ENCODE measurements around the gene SLC25A13. TPM values are rescaled to one million over a fixed set of nuclear protein-coding genes. Genes with fewer than 3 reads are reported as not detected.
A peak's percentile ranks its signal among the peaks of the same experiment; 100 is the strongest.

Gene SLC25A13
- total and polyA plus RNA-seq, 9 of the 15 experiments (the other 6 are each of a cell fraction or from before 2014, with no cell fraction given): 21.4 to 80.2 (median 58.7) TPM

GRCh38 chr7:96181174-96181573 is 140.7 kb downstream of the SLC25A13 start:
- ATAC-seq: no peak
- H3K4me1 ChIP-seq (replicated peaks in 1 of 2; ENCODE audit: control insufficient read depth in 2 of 2, insufficient read depth in 2 of 2, low read length in 2 of 2): no peaks in the 10 kb centered on the region; a peak in 1 of 5 replicates
- CTCF ChIA-PET (ENCODE audit: low intra/inter-chr PET ratio): no interaction called here

DNA sequence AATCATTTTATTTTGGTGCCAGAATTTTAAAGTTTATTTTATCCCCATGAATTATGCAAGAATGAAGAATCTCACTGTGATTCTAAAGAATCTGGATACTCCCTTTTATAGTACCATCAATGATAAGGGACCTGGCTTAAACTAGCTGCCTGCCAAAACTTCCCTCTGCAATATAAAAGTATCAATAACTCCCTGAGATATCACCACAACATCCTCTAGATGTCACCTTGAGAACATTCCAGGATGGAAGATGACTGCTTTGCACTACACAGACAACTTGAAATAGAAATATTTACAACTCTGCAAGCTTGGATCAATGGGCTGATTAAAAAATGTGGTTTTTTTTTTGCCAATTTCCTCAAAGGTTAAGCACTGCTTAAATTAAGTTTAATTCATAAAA is 142.1 kb downstream of the SLC25A13 start:
- no peak for FAIRE-seq
- POLR2A ChIA-PET: no interaction called here
- TF ChIP-seq RAD21 (CRISPR knock-in tag; conservative IDR thresholded peaks at IDR 0.05 in 1 of 2, IDR thresholded peaks at IDR 0.05 in 1 of 2) (peak in 1 of 2 experiments; percentile 30; a peak in 1 of 4 replicates), DACH1 (IDR thresholded peaks at IDR 0.05; ENCODE audit: partially characterized antibody) (no peak)
- TF ChIP-seq, protein P1, sequence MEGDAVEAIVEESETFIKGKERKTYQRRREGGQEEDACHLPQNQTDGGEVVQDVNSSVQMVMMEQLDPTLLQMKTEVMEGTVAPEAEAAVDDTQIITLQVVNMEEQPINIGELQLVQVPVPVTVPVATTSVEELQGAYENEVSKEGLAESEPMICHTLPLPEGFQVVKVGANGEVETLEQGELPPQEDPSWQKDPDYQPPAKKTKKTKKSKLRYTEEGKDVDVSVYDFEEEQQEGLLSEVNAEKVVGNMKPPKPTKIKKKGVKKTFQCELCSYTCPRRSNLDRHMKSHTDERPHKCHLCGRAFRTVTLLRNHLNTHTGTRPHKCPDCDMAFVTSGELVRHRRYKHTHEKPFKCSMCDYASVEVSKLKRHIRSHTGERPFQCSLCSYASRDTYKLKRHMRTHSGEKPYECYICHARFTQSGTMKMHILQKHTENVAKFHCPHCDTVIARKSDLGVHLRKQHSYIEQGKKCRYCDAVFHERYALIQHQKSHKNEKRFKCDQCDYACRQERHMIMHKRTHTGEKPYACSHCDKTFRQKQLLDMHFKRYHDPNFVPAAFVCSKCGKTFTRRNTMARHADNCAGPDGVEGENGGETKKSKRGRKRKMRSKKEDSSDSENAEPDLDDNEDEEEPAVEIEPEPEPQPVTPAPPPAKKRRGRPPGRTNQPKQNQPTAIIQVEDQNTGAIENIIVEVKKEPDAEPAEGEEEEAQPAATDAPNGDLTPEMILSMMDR (IDR thresholded peaks at IDR 0.05 in 2 of 3, conservative IDR thresholded peaks at IDR 0.05 in 1 of 3; ENCODE audit: insufficient read depth in 2 of 3, low read depth in 1 of 3, low read length in 3 of 3): peak in 1 of 3 experiments; percentile 28; a peak in 1 of 6 replicates
- no peak for DNase-seq (ENCODE audit: extremely low read depth in 1 of 4, low spot score in 3 of 4)
- no peak overlapping the region for H3K9ac ChIP-seq (ENCODE audit: insufficient read depth in 1 of 2, low read depth in 2 of 2, low read length in 2 of 2)
- CTCF ChIA-PET (ENCODE audit: low intra/inter-chr PET ratio): no interaction called here
- no peaks in the 10 kb centered on the region for H3K9me3 ChIP-seq (replicated peaks; ENCODE audit: control insufficient read depth, insufficient read depth, low read depth, low read length)
- no peak overlapping the region for H2AFZ ChIP-seq (ENCODE audit: low read depth, low read length)
- no peaks in the 10 kb centered on the region for H3K79me2 ChIP-seq (ENCODE audit: control insufficient read depth, insufficient read depth, low read length)
- no peak overlapping the region for H3K4me2 ChIP-seq (ENCODE audit: insufficient read depth, low read length)
- H4K20me1 ChIP-seq (replicated peaks; ENCODE audit: control insufficient read depth, insufficient read depth, low read length): no peaks in the 10 kb centered on the region
- H3K4me3 ChIP-seq: no peak overlapping the region
- peaks cover 63% of the 10 kb centered on the region; the same call in 2 of the 3 replicates for H3K36me3 ChIP-seq (ENCODE audit: control insufficient read depth, insufficient read depth, low read length)
- no peaks in the 10 kb centered on the region for H3K9me1 ChIP-seq (ENCODE audit: control insufficient read depth, insufficient read depth, low read length)
- in situ Hi-C loops (cut with MboI) (no loop called here), intact Hi-C loops (cut with micrococcal nuclease) (no loop called here)
- no peaks in the 10 kb centered on the region for H3K27me3 ChIP-seq (ENCODE audit: control insufficient read depth in 2 of 2, insufficient read depth in 2 of 2, low read length in 2 of 2)
- no peaks in the 10 kb centered on the region; a peak in 1 of 5 replicates for H3K4me1 ChIP-seq (replicated peaks in 1 of 2; ENCODE audit: control insufficient read depth in 2 of 2, insufficient read depth in 2 of 2, low read length in 2 of 2)
- BruUV-seq (replicated peaks): no TSS peak
- H3K27ac ChIP-seq (ENCODE audit: extremely low read depth, low read depth, low read length): no peak overlapping the region
- peak; percentile 34; the same call in 1 of the 3 replicates for ATAC-seq

More at GRCh38 chr7:96181174-96181573, 140.7 kb downstream of the SLC25A13 start:
- FAIRE-seq: no peak
- TF ChIP-seq FOXA3 (CRISPR knock-in tag; conservative IDR thresholded peaks at IDR 0.05 in 1 of 2, IDR thresholded peaks at IDR 0.05 in 1 of 2): no peak
- TF ChIP-seq ZNF778 (CRISPR knock-in tag; IDR thresholded peaks at IDR 0.05): no peak
- no peak for TF ChIP-seq SOX6 (IDR thresholded peaks at IDR 0.05)
- no peak for TF ChIP-seq NFYB (IDR thresholded peaks at IDR 0.05; ENCODE audit: extremely low read depth, insufficient read length)
- no peak for TF ChIP-seq FOXP1 (CRISPR knock-in tag; IDR thresholded peaks at IDR 0.05)
- TF ChIP-seq CHD4 (IDR thresholded peaks at IDR 0.05; ENCODE audit: insufficient read depth, insufficient replicate concordance, low read depth, low read length, poor library complexity, severe bottlenecking): no peak
- no peak for TF ChIP-seq HDAC8 (tag; IDR thresholded peaks at IDR 0.05)
- TF ChIP-seq LEF1 (IDR thresholded peaks at IDR 0.05): no peak
- TF ChIP-seq MCM3 (IDR thresholded peaks at IDR 0.05): no peak
- no peak for TF ChIP-seq ZNF121 (CRISPR knock-in tag; conservative IDR thresholded peaks at IDR 0.05)
- TF ChIP-seq LCOR (CRISPR knock-in tag; IDR thresholded peaks at IDR 0.05): no peak
- no peak for TF ChIP-seq NFE2L1 (tag; IDR thresholded peaks at IDR 0.05; ENCODE audit: borderline replicate concordance, low read depth)
- TF ChIP-seq ZNF696 (CRISPR knock-in tag; conservative IDR thresholded peaks at IDR 0.05): no peak
- TF ChIP-seq SMARCE1 (IDR thresholded peaks at IDR 0.05): no peak
- no peak for TF ChIP-seq ILK (tag; IDR thresholded peaks at IDR 0.05; ENCODE audit: borderline replicate concordance, low read depth)
- intact Hi-C loops (cut with micrococcal nuclease) (no loop called here), in situ Hi-C loops (cut with MboI) (no loop called here)
- H3K27me3 ChIP-seq (ENCODE audit: control insufficient read depth in 2 of 2, insufficient read depth in 2 of 2, low read length in 2 of 2): no peaks in the 10 kb centered on the region
- no peak overlapping the region for H2AFZ ChIP-seq (ENCODE audit: low read depth, low read length)
- no peak overlapping the region for H3K4me3 ChIP-seq
- peaks cover 58% of the 10 kb centered on the region; the same call in 2 of the 3 replicates for H3K36me3 ChIP-seq (ENCODE audit: control insufficient read depth, insufficient read depth, low read length)
- no peak overlapping the region for H3K4me2 ChIP-seq (ENCODE audit: insufficient read depth, low read length)
- DNase-seq (ENCODE audit: extremely low read depth in 1 of 4, low spot score in 3 of 4): no peak
- H3K9me1 ChIP-seq (ENCODE audit: control insufficient read depth, insufficient read depth, low read length): no peaks in the 10 kb centered on the region
- 87% methylated on average over 3 of the region's 3 CpGs for WGBS (ENCODE audit: insufficient coverage, low coverage, missing lambda C conversion rate)
- no peaks in the 10 kb centered on the region for H3K9me3 ChIP-seq (replicated peaks; ENCODE audit: control insufficient read depth, insufficient read depth, low read depth, low read length)
- H3K9ac ChIP-seq (ENCODE audit: insufficient read depth in 1 of 2, low read depth in 2 of 2, low read length in 2 of 2): no peak overlapping the region
- POLR2A ChIA-PET: no interaction called here
- BruUV-seq (replicated peaks): no TSS peak
- H3K27ac ChIP-seq (ENCODE audit: extremely low read depth, low read depth, low read length): no peak overlapping the region
- no peaks in the 10 kb centered on the region for H4K20me1 ChIP-seq (replicated peaks; ENCODE audit: control insufficient read depth, insufficient read depth, low read length)
- no peaks in the 10 kb centered on the region for H3K79me2 ChIP-seq (ENCODE audit: control insufficient read depth, insufficient read depth, low read length)

Data from K562 (cell line).